Type B pancreatic cell (in vitro differentiated cells): ENCODE measurements around the gene PRR5L. TPM values are rescaled to one million over a fixed set of nuclear protein-coding genes. Genes with fewer than 3 reads are reported as not detected.

Experiments used
- DNase-seq: peaks from one replicate; pipeline ENCODE4 v3.0.0; 2021; ENCODE audit warnings: mixed read lengths; ENCODE audit not compliant: unreplicated experiment; ENCODE audit errors: extremely low spot score
- H3K27ac Mint-ChIP-seq: 2 replicates; pipeline ENCODE4 v1.8.0; 2021; ENCODE audit warnings: mild to moderate bottlenecking, mixed read lengths
- H3K27me3 Mint-ChIP-seq: 2 replicates; pipeline ENCODE4 v1.8.0; 2021; ENCODE audit warnings: mixed read lengths
- H3K36me3 Mint-ChIP-seq: 2 replicates; pipeline ENCODE4 v1.8.0; 2021; ENCODE audit warnings: mixed read lengths
- H3K4me1 Mint-ChIP-seq: one replicate; pipeline ENCODE4 v1.8.0; 2021; ENCODE audit warnings: mixed read lengths; ENCODE audit not compliant: unreplicated experiment
- H3K4me3 Mint-ChIP-seq: 2 replicates; pipeline ENCODE4 v1.8.0; 2021; ENCODE audit warnings: mild to moderate bottlenecking, mixed read lengths
- H3K9me3 Mint-ChIP-seq: 2 replicates; pipeline ENCODE4 v1.8.0; 2021; ENCODE audit warnings: mixed read lengths
- CTCF ChIP-seq: fragments of 200-600 bp; sonication (generic); conservative IDR thresholded peaks from 2 replicates; pipeline ENCODE4 v1.5.0; 2021; ENCODE audit warnings: antibody characterized with exemption, mild to moderate bottlenecking
- total RNA-seq: library from RNA; stranded (reverse); gene quantifications from 2 replicates; pipeline ENCODE4 v1.2.1, GENCODE V29; 2021; ENCODE audit warnings: low replicate concordance

The PRR5L gene
- total RNA-seq, 1 donor from 2014 or later, result 11.0 TPM

GRCh38 chr11:36254713-36255112, 41.4 kb upstream of the PRR5L start:
- Mint-ChIP-seq H3K27me3 (peaks cover 13% of the 10 kb centered on the region), H3K4me3 (no peak overlapping the region), H3K36me3 (no peaks in the 10 kb centered on the region), H3K27ac (no peak overlapping the region), H3K4me1 (peaks cover 30% of the 10 kb centered on the region), H3K9me3 (no peaks in the 10 kb centered on the region)
- TF ChIP-seq CTCF, result no peak
- no peak for DNase-seq

GRCh38 chr11:36257351-36257750, 38.7 kb upstream of the PRR5L start:
- DNase-seq, result no peak
- no peaks in the 10 kb centered on the region for H3K36me3 Mint-ChIP-seq
- peaks cover 34% of the 10 kb centered on the region for H3K4me1 Mint-ChIP-seq
- H3K27me3 Mint-ChIP-seq, result peaks cover 26% of the 10 kb centered on the region
- no peak overlapping the region for H3K4me3 Mint-ChIP-seq
- no peak overlapping the region for H3K27ac Mint-ChIP-seq
- TF ChIP-seq CTCF, result no peak
- H3K9me3 Mint-ChIP-seq, result no peaks in the 10 kb centered on the region

GRCh38 chr11:36258730-36259360, 37.2 kb upstream of the PRR5L start:
- Mint-ChIP-seq H3K4me3 (no peak overlapping the region), H3K4me1 (peaks cover 26% of the 10 kb centered on the region), H3K27me3 (peaks cover 29% of the 10 kb centered on the region), H3K27ac (no peak overlapping the region), H3K9me3 (no peaks in the 10 kb centered on the region), H3K36me3 (no peaks in the 10 kb centered on the region)
- DNase-seq, result no peak
- peak; percentile 77 for TF ChIP-seq CTCF

- no peak for DNase-seq
- H3K27ac Mint-ChIP-seq, result no peak overlapping the region
- no peak overlapping the region for H3K4me3 Mint-ChIP-seq
- TF ChIP-seq CTCF, result no peak
- peaks cover 37% of the 10 kb centered on the region for H3K27me3 Mint-ChIP-seq
- H3K9me3 Mint-ChIP-seq, result no peaks in the 10 kb centered on the region
- H3K36me3 Mint-ChIP-seq, result no peaks in the 10 kb centered on the region
- peaks cover 30% of the 10 kb centered on the region for H3K4me1 Mint-ChIP-seq
Measured at GRCh38 chr11:36261094-36261493, 35.0 kb upstream of the PRR5L start.

- Mint-ChIP-seq H3K4me1 (peaks cover 12% of the 10 kb centered on the region), H3K36me3 (no peaks in the 10 kb centered on the region), H3K27me3 (peaks cover 30% of the 10 kb centered on the region), H3K4me3 (no peak overlapping the region), H3K27ac (no peak overlapping the region), H3K9me3 (no peaks in the 10 kb centered on the region)
- no peak for TF ChIP-seq CTCF
- DNase-seq, result peak; percentile 37
Measured at GRCh38 chr11:36264011-36264972, 31.8 kb upstream of the PRR5L start.
